Caco-2 (cell line): ENCODE data around the gene UBE2V1. TPM values are rescaled to one million over a fixed set of nuclear protein-coding genes. Genes with fewer than 3 reads are reported as not detected.
"Not testable (repeated sequence)": the region's sequence is repeated elsewhere in the genome, so short reads cannot be mapped to it uniquely, and the experiment has no call there.

Source experiments
- BruUV-seq: library from RNA; stranded (reverse); fragments of 400-500 nt; replicated peaks from 2 replicates; lab custom pipeline; 2021; lab: Mats Ljungman, UMichigan
- CTCF ChIA-PET: fragments of 300-600 bp; sonication (Branson Sonifier 250); formaldehyde crosslinking; loops from one replicate; lab custom pipeline; 2022; ENCODE audit warnings: antibody characterized with exemption; lab: Charles Lee
- POLR2A ChIA-PET: fragments of 300-600 bp; sonication (Branson Sonifier 250); formaldehyde crosslinking; loops from one replicate; lab custom pipeline; 2022; ENCODE audit warnings: antibody characterized with exemption; lab: Charles Lee
- DNase-seq, 2 experiments: peaks; one replicate each; pipeline versions ENCODE4 v3.0.0 to v3.0.0-alpha.2; 2020 to 2022
- H3K27me3 ChIP-seq: replicated peaks from 2 replicates; pipeline ENCODE4 v1.6.0; 2011; ENCODE audit warnings: low read length; ENCODE audit not compliant: control insufficient read depth, insufficient read depth
- H3K36me3 ChIP-seq: 2 replicates; pipeline ENCODE4 v1.5.1; 2011; ENCODE audit warnings: low read length; ENCODE audit not compliant: control insufficient read depth, insufficient read depth
- H3K4me1 ChIP-seq: fragments of 250-450 bp; sonication (Bioruptor Pico); 2 replicates; pipeline ENCODE4 v1.5.1; 2020; ENCODE audit warnings: mild to moderate bottlenecking
- H3K4me3 ChIP-seq: 2 replicates; pipeline ENCODE4 v1.5.1; 2011; ENCODE audit warnings: low read depth, mild to moderate bottlenecking, control low read depth, low read length
- H3K9me3 ChIP-seq: fragments of 250-450 bp; sonication (Bioruptor Pico); 2 replicates; pipeline ENCODE4 v1.5.1; 2020; ENCODE audit warnings: mild to moderate bottlenecking, moderate library complexity
- H3K27ac Mint-ChIP-seq: one replicate; pipeline ENCODE4 v1.8.0; 2022; ENCODE audit warnings: mixed read lengths; ENCODE audit not compliant: unreplicated experiment
- H3K27me3 Mint-ChIP-seq: one replicate; pipeline ENCODE4 v1.8.0; 2022; ENCODE audit warnings: mixed read lengths; ENCODE audit not compliant: insufficient read depth, unreplicated experiment
- H3K36me3 Mint-ChIP-seq: one replicate; pipeline ENCODE4 v1.8.0; 2022; ENCODE audit warnings: mild to moderate bottlenecking, mixed read lengths; ENCODE audit not compliant: insufficient read depth, unreplicated experiment
- H3K4me1 Mint-ChIP-seq: one replicate; pipeline ENCODE4 v1.8.0; 2022; ENCODE audit warnings: low read depth, mixed read lengths; ENCODE audit not compliant: unreplicated experiment
- H3K4me3 Mint-ChIP-seq: one replicate; pipeline ENCODE4 v1.8.0; 2022; ENCODE audit warnings: mild to moderate bottlenecking, moderate library complexity, mixed read lengths; ENCODE audit not compliant: unreplicated experiment
- H3K9me3 Mint-ChIP-seq: one replicate; pipeline ENCODE4 v1.8.0; 2022; ENCODE audit warnings: mixed read lengths; ENCODE audit not compliant: unreplicated experiment
- intact Hi-C: fragments of 100-400 bp; cut with micrococcal nuclease; formaldehyde crosslinking; loops from one replicate; pipeline ENCODE4 v1.10.0; 2022; ENCODE audit not compliant: unreplicated experiment
- total RNA-seq: library from RNA; stranded (reverse); gene quantifications from 2 replicates; pipeline ENCODE4 v1.2.3, GENCODE V29; 2022
- TF ChIP-seq, protein P1 (sequence below), 2 experiments: fragments of 200-600 bp in 1 of 2; IDR thresholded peaks; 1 replicate in 1 of 2; 2 replicates in 1 of 2; pipeline versions ENCODE4 v1.5.1 to v1.8.0; 2011 to 2022; ENCODE audit warnings: antibody characterized with exemption in 1 of 2, control low read depth in 1 of 2, inconsistent platforms in 1 of 2, low read depth in 1 of 2, low read length in 1 of 2, mild to moderate bottlenecking in 1 of 2, moderate library complexity in 1 of 2; ENCODE audit not compliant: insufficient read depth in 1 of 2, severe bottlenecking in 1 of 2, unreplicated experiment in 1 of 2

UBE2V1 gene
- total RNA-seq, 1 experiment from 2014 or later, result 485 TPM

DNA sequence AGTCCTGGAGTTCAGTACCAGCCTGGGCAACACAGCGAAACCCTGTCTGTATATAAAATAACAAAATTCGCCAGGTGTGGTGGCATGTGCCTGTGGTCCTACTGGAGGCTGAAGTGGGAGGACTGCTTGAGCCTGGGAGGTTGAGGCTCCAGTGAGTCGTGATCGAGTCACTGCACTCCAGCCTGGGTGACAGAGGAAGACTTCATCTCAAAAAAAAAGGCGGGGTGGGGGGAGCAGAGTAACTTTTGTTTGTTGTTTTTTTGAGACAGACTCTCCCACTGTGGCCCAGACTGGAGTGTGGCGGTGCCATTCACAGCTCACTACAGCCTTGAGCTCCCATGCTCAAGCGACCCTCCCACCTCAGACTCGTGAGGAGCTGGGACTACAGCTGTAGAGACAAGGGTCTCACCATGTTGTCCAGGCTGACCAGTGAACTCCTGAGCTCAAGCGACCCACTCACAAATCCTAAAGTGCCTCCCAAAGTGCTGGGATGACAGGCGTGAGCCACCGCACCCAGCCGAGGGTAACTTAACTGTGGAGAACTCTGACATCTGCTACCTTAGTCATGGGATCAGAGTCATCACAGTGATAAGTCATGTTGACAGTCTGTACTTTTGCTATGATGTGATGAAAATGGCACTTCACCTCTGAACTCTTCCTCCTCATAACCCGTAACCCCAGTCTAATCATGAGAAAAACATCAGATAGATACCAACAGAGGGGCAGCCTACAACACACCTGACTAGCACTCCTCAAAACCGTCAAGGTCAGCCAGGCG lies 24.1 kb upstream of the UBE2V1 start:
- no TSS peak for BruUV-seq
- Histone ChIP-seq H3K27me3 (no peaks in the 10 kb centered on the region), H3K4me3 (no peak overlapping the region), H3K4me1 (peaks cover 31% of the 10 kb centered on the region), H3K36me3 (peaks cover 9% of the 10 kb centered on the region; the same call in 1 of the 2 replicates), H3K9me3 (no peaks in the 10 kb centered on the region)
- POLR2A ChIA-PET, result no interaction called here
- peak overlapping the region; percentile 46 for H3K27ac Mint-ChIP-seq
- TF ChIP-seq, protein P1, sequence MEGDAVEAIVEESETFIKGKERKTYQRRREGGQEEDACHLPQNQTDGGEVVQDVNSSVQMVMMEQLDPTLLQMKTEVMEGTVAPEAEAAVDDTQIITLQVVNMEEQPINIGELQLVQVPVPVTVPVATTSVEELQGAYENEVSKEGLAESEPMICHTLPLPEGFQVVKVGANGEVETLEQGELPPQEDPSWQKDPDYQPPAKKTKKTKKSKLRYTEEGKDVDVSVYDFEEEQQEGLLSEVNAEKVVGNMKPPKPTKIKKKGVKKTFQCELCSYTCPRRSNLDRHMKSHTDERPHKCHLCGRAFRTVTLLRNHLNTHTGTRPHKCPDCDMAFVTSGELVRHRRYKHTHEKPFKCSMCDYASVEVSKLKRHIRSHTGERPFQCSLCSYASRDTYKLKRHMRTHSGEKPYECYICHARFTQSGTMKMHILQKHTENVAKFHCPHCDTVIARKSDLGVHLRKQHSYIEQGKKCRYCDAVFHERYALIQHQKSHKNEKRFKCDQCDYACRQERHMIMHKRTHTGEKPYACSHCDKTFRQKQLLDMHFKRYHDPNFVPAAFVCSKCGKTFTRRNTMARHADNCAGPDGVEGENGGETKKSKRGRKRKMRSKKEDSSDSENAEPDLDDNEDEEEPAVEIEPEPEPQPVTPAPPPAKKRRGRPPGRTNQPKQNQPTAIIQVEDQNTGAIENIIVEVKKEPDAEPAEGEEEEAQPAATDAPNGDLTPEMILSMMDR (IDR thresholded peaks at IDR 0.05; ENCODE audit: insufficient read depth in 1 of 2, low read depth in 1 of 2, low read length in 1 of 2, severe bottlenecking in 1 of 2, unreplicated experiment in 1 of 2), result no peak
- CTCF ChIA-PET, result interaction anchor here (0.6 to 1.4 kb wide), 3 partner anchors 16 to 350 kb away, joined by 3 to 6 read pairs (median 4); no protein-coding TSS in a partner anchor
- H3K4me1 Mint-ChIP-seq, result peaks cover 15% of the 10 kb centered on the region
- H3K27me3 Mint-ChIP-seq, result no peaks in the 10 kb centered on the region
- no peaks in the 10 kb centered on the region for H3K9me3 Mint-ChIP-seq
- no peak for DNase-seq
- no peak overlapping the region for H3K4me3 Mint-ChIP-seq
- peaks cover 93% of the 10 kb centered on the region for H3K36me3 Mint-ChIP-seq
- intact Hi-C loops, result no loop called here

DNA sequence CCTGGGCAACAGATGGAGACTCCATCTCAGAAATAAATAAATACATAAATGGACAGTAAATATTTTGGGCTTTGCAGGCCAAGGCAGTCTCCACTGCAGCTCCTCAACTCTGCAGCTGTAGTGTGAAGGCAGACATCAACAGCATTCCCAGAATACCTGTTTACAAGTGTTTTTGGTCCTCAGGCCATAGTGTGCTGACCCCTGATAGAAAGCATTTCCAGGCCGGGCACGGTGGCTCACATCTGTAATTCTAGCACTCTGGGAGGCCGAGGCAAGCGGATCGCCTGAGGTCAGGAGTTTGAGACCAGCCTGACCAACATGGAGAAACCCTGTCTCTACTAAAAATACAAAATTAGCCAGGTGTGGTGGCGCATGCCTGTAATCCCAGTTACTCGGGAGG lies 22.2 kb upstream of the UBE2V1 start:
- H3K4me1 Mint-ChIP-seq, H3K36me3 ChIP-seq, intact Hi-C loops, BruUV-seq, H3K27me3 ChIP-seq, DNase-seq, H3K4me3 Mint-ChIP-seq, H3K27ac Mint-ChIP-seq, H3K27me3 Mint-ChIP-seq, H3K9me3 Mint-ChIP-seq, H3K9me3 ChIP-seq, H3K4me3 ChIP-seq: not testable (repeated sequence)
- CTCF ChIA-PET, result interaction anchor here (0.6 kb wide), 1 partner anchor 18 kb away, joined by 3 read pairs; no protein-coding TSS in a partner anchor
- peaks cover 31% of the 10 kb centered on the region for H3K4me1 ChIP-seq
- peaks cover 92% of the 10 kb centered on the region for H3K36me3 Mint-ChIP-seq
- POLR2A ChIA-PET, result interaction anchor here (1.8 kb wide), 1 partner anchor 19 kb away, joined by 7 read pairs; the partner anchor contains the start of gene PEDS1

DNA sequence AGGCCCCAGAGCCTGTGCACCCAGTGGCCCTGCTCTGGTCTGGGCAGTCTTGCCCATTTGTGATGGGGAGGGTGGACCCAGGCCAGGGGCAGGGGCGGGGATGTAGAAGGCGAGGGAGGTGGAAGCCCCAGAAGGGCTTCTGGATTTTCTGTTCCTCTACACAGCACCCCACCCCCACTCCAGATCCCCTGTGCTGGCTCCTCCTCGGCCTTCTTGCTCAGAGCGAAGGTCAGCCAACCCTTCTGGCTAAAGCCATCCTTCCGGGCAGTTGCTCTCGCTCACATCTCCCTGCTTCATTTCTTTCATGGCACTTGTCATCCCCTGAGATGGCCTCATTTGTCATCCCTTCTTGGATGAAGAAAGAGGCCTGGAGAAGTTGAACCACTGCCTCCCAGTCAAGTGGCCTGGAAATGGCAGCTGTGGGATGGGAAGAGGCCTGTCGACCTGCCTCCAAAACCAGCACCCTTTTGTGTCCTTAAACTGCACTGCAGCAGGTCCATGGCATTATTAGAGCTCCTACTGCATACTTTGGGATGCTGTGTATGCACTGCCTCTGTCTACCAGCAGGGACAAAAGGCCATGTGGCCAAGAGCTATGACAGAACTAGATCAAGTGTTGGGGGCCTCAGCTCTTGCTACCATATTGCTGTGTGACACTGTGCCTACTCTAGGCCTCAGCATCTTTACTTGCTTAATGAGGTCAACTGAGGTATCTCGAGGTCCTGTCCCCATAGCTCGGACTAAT lies 20.7 kb upstream of the UBE2V1 start:
- Mint-ChIP-seq H3K4me1 (peaks cover 7% of the 10 kb centered on the region), H3K27ac (no peak overlapping the region), H3K4me3 (no peak overlapping the region), H3K27me3 (no peaks in the 10 kb centered on the region), H3K36me3 (peaks cover 90% of the 10 kb centered on the region), H3K9me3 (no peaks in the 10 kb centered on the region)
- TF ChIP-seq, protein P1 (IDR thresholded peaks at IDR 0.05; ENCODE audit: insufficient read depth in 1 of 2, low read depth in 1 of 2, low read length in 1 of 2, severe bottlenecking in 1 of 2, unreplicated experiment in 1 of 2), result peak; percentile 31 to 56
- Histone ChIP-seq H3K36me3 (peaks cover 7% of the 10 kb centered on the region), H3K4me3 (no peak overlapping the region), H3K4me1 (peaks cover 26% of the 10 kb centered on the region), H3K27me3 (no peaks in the 10 kb centered on the region), H3K9me3 (no peaks in the 10 kb centered on the region)
- BruUV-seq, result no TSS peak
- CTCF ChIA-PET, result interaction anchor here (0.5 to 3.6 kb wide), 14 partner anchors 9 to 154 kb away, joined by 3 to 19 read pairs (median 4); partner anchors contain the start of genes PEDS1 and UBE2V1
- POLR2A ChIA-PET, result interaction anchor here (0.8 to 1.8 kb wide), 5 partner anchors 12 to 154 kb away, joined by 3 to 7 read pairs (median 3); partner anchors contain the start of gene PEDS1
- no peak for DNase-seq
- intact Hi-C loops, result no loop called here
